Keratinocyte (primary cell): Measurements from ENCODE around the gene ZNF426.

Source experiments
- EZH2 ChIP-seq: IDR thresholded peaks from one replicate; pipeline ENCODE4 v1.6.1; 2012; ENCODE audit warnings: inconsistent platforms, mild to moderate bottlenecking, low read length, moderate library complexity
- TF ChIP-seq, protein P1 (sequence below), 3 experiments: IDR thresholded peaks in 1 of 3; conservative IDR thresholded peaks in 1 of 3; optimal IDR thresholded peaks in 1 of 3; 2 replicates in 2 of 3; 3 replicates in 1 of 3; pipeline versions ENCODE3 to v1.5.1; 2011; ENCODE audit warnings: low read length in 3 of 3, mild to moderate bottlenecking in 3 of 3, moderate library complexity in 2 of 3, control low read depth in 1 of 3, inconsistent platforms in 1 of 3; ENCODE audit not compliant: insufficient read depth in 2 of 3; ENCODE audit errors: extremely low read depth in 1 of 3

DNA sequence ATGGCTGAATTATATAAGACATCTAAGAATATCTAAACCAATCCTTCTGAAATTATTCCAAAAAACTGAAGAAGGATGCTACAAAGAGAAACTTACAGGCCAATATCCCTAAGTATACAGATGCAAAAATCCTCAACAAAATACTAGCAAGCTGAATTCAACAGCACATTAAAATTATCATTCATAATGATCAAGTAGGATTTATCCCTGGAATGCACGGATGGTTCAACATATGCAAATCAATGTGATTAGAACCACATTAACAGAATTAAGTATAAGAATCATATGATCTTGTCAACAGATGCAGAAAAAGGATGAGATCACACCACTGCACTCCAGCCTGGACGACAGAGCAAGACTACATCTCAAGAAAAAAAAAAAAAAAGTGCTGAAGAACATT lies 53.3 kb downstream of the ZNF426 start:
- TF ChIP-seq, protein P1, sequence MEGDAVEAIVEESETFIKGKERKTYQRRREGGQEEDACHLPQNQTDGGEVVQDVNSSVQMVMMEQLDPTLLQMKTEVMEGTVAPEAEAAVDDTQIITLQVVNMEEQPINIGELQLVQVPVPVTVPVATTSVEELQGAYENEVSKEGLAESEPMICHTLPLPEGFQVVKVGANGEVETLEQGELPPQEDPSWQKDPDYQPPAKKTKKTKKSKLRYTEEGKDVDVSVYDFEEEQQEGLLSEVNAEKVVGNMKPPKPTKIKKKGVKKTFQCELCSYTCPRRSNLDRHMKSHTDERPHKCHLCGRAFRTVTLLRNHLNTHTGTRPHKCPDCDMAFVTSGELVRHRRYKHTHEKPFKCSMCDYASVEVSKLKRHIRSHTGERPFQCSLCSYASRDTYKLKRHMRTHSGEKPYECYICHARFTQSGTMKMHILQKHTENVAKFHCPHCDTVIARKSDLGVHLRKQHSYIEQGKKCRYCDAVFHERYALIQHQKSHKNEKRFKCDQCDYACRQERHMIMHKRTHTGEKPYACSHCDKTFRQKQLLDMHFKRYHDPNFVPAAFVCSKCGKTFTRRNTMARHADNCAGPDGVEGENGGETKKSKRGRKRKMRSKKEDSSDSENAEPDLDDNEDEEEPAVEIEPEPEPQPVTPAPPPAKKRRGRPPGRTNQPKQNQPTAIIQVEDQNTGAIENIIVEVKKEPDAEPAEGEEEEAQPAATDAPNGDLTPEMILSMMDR (optimal IDR thresholded peaks at IDR 0.05 in 1 of 3, IDR thresholded peaks at IDR 0.05 in 1 of 3, conservative IDR thresholded peaks at IDR 0.05 in 1 of 3; ENCODE audit: extremely low read depth in 1 of 3, insufficient read depth in 2 of 3, low read length in 3 of 3), result no peak
- TF ChIP-seq EZH2, result no peak
